Erythroblast (primary cell): ENCODE results near the gene DGKB.

ENCODE experiments used
- GATA1 ChIP-seq: IDR thresholded peaks from 2 replicates; pipeline ENCODE4 v1.6.1; 2011; ENCODE audit warnings: low read depth, mild to moderate bottlenecking, control low read depth, low read length, moderate library complexity
- POLR2A ChIP-seq: IDR thresholded peaks from 2 replicates; pipeline ENCODE4 v1.6.1; 2011; ENCODE audit warnings: mild to moderate bottlenecking, low read length

- TF ChIP-seq POLR2A (no peak), GATA1 (no peak)
These were observed 566.3 kb downstream of the DGKB start for GRCh38 chr7:14336256-14336655.
